ENCODE measurements around the gene SYT9.
"Not testable (repeated sequence)": the region's sequence is repeated elsewhere in the genome, so short reads cannot be mapped to it uniquely, and the experiment has no call there.

SYT9 gene

GRCh38 chr11:7511401-7511800, 259.7 kb downstream of the SYT9 start:
- no peak for DNase-seq

GRCh38 chr11:7512525-7513233, 261.0 kb downstream of the SYT9 start:
- peak; percentile 22 for DNase-seq

GRCh38 chr11:7513234-7514098, 261.8 kb downstream of the SYT9 start, which contains the start of gene PPFIBP2:
Gene PPFIBP2 (plus strand): TSS chr11:7513999. CDS start chr11:7549476, 35,477 bp downstream.
- peak; percentile 84 for DNase-seq

- no peak for DNase-seq
Observed at GRCh38 chr11:7514099-7514591, 262.4 kb downstream of the SYT9 start.

GRCh38 chr11:7515447-7515886, 263.8 kb downstream of the SYT9 start:
- DNase-seq: no peak

- DNase-seq: no peak
Observed at GRCh38 chr11:7516475-7516874, 264.8 kb downstream of the SYT9 start.

- not testable (repeated sequence) for DNase-seq
Observed at GRCh38 chr11:7517743-7518142, 266.0 kb downstream of the SYT9 start.
